Natural killer cell (primary cell): ENCODE measurements around the gene EGFL6. TPM values are rescaled to one million over a fixed set of nuclear protein-coding genes. Genes with fewer than 3 reads are reported as not detected.

Experiments
- ATAC-seq, 3 donors: fragments of 150-1000 bp in 2 of 3; fragments of 200-7000 bp in 1 of 3; cut with Tn5 transposase; 1 replicate in 1 of 3; 2 replicates in 2 of 3; pipeline ENCODE4 v1.10.0; 2021; ENCODE audit warnings: mild to moderate bottlenecking in 2 of 3, moderate library complexity in 2 of 3
- DNase-seq, 2 donors: peaks; one replicate each; pipeline versions ENCODE4 v3.0.0 to v3.0.0-alpha.2; 2013 to 2021; ENCODE audit warnings: mixed read lengths in 1 of 2
- H3K27ac ChIP-seq: one replicate; pipeline ENCODE4 v1.5.1; 2013; ENCODE audit warnings: mild to moderate bottlenecking, low read length
- H3K27me3 ChIP-seq: one replicate; pipeline ENCODE4 v1.6.1; 2013; ENCODE audit warnings: low read length; ENCODE audit not compliant: control insufficient read depth, insufficient read depth
- H3K36me3 ChIP-seq: one replicate; pipeline ENCODE4 v1.6.1; 2013; ENCODE audit warnings: low read length; ENCODE audit not compliant: control insufficient read depth, insufficient read depth
- H3K4me1 ChIP-seq: one replicate; pipeline ENCODE4 v1.6.1; 2013; ENCODE audit warnings: low read length; ENCODE audit not compliant: control insufficient read depth, insufficient read depth
- H3K4me3 ChIP-seq: one replicate; pipeline ENCODE4 v1.5.1; 2013; ENCODE audit warnings: low read length
- H3K9me3 ChIP-seq: one replicate; pipeline ENCODE4 v1.6.1; 2013; ENCODE audit warnings: low read length; ENCODE audit not compliant: control insufficient read depth, insufficient read depth
- H3K27ac Mint-ChIP-seq, 2 donors: one replicate each; pipeline ENCODE4 v1.8.0; 2022; ENCODE audit warnings: mild to moderate bottlenecking in 2 of 2, mixed read lengths in 2 of 2, moderate library complexity in 1 of 2
- H3K27me3 Mint-ChIP-seq, 2 donors: one replicate each; pipeline ENCODE4 v1.8.0; 2022; ENCODE audit warnings: low read depth in 2 of 2, mixed read lengths in 2 of 2
- H3K36me3 Mint-ChIP-seq: one replicate; pipeline ENCODE4 v1.8.0; 2022; ENCODE audit warnings: mixed read lengths
- H3K4me1 Mint-ChIP-seq, 2 donors: one replicate each; pipeline ENCODE4 v1.8.0; 2022; ENCODE audit warnings: mixed read lengths in 2 of 2
- H3K4me3 Mint-ChIP-seq: one replicate; pipeline ENCODE4 v1.8.0; 2022; ENCODE audit warnings: mild to moderate bottlenecking, moderate library complexity, mixed read lengths
- H3K9me3 Mint-ChIP-seq, 2 donors: one replicate each; pipeline ENCODE4 v1.8.0; 2022; ENCODE audit warnings: mixed read lengths in 2 of 2
- CTCF ChIP-seq: fragments of 200-600 bp; IDR thresholded peaks from one replicate; pipeline ENCODE4 v1.8.0; 2022; ENCODE audit warnings: antibody characterized with exemption
- WGBS: methylation state at CpG from one replicate; pipeline ENCODE4 v1.1.7; 2013; ENCODE audit warnings: missing lambda C conversion rate; ENCODE audit not compliant: insufficient coverage; 5-methylcytosine and 5-hydroxymethylcytosine counted together
- intact Hi-C: fragments of 100-400 bp; cut with micrococcal nuclease; formaldehyde crosslinking; loops from one replicate; pipeline ENCODE4 v1.14.2; 2022
- total RNA-seq, 4 donors: library from RNA; stranded (reverse); fragments of 120-200 nt in 1 of 4; gene quantifications; one replicate each; pipeline versions ENCODE4 v1.2.3 to v1.2.4, GENCODE V29; 2013 to 2022

The EGFL6 gene
- total RNA-seq, 3 donors from 2014 or later (not counting 1 experiment from before 2014, with no cell fraction given), result not detected

DNA sequence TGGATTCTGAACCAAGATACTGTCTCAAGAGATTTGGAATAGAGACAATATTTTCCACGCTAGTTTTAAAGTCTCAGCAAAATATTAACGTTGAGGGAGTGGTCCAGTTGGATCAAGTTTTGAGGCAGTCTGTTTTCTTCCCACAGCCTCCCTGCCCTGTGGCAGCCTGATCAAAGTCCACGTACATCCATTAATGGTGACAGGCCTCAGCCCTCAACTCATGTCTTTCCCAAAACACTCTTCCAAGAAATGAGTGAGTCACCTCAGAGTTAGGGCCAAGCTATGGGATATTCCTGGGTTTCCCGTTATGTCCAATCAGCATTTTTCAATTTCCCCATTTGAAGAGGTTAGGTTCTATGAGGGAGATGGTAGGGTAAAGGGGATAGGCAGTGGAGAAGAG, 28.5 kb downstream of the EGFL6 start:
- H3K27me3 Mint-ChIP-seq, result peaks cover 9 to 14% of the 10 kb centered on the region in 2 donors
- Histone ChIP-seq H3K4me1 (no peaks in the 10 kb centered on the region), H3K9me3 (no peaks in the 10 kb centered on the region), H3K36me3 (no peaks in the 10 kb centered on the region), H3K27me3 (no peaks in the 10 kb centered on the region), H3K4me3 (no peak overlapping the region), H3K27ac (no peak overlapping the region)
- intact Hi-C loops, result no loop called here
- H3K4me1 Mint-ChIP-seq, result no peaks in the 10 kb centered on the region
- no peak overlapping the region for H3K27ac Mint-ChIP-seq
- H3K4me3 Mint-ChIP-seq, result no peak overlapping the region
- no peaks in the 10 kb centered on the region for H3K9me3 Mint-ChIP-seq
- WGBS, result 87% methylated on average over 2 of the region's 4 CpGs
- H3K36me3 Mint-ChIP-seq, result no peaks in the 10 kb centered on the region
- no peak for ATAC-seq
- no peak for TF ChIP-seq CTCF
- DNase-seq, result no peak

DNA sequence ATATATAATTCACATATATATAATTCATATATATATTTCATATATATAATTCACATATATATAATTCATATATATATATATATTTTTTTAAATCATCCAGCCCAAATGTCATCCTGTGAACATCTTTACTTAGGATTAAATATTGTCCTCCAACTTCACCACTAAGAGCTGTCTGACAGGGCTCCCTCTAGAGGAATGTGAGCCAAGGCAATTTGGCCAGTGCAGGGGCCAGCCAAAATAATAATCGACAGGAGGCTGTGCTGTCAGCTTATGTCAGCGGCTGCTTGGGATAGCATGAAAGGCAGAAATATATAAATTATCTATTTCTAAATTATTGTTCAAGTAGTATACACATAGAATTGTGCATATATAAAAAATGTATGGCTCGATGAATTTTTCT, 29.5 kb downstream of the EGFL6 start:
- no peaks in the 10 kb centered on the region for H3K36me3 Mint-ChIP-seq
- H3K27ac Mint-ChIP-seq, result no peak overlapping the region
- no peak for ATAC-seq
- H3K4me3 ChIP-seq, result no peak overlapping the region
- H3K4me1 Mint-ChIP-seq, result no peaks in the 10 kb centered on the region
- no peaks in the 10 kb centered on the region for H3K27me3 ChIP-seq
- no peaks in the 10 kb centered on the region for H3K9me3 Mint-ChIP-seq
- peaks cover 0 to 8% of the 10 kb centered on the region in 2 donors for H3K27me3 Mint-ChIP-seq
- H3K4me3 Mint-ChIP-seq, result no peak overlapping the region
- no peak overlapping the region for H3K27ac ChIP-seq
- no peak for DNase-seq
- WGBS, result no CpG with 5 or more reads among the region's 3 CpGs
- no peaks in the 10 kb centered on the region for H3K36me3 ChIP-seq
- H3K4me1 ChIP-seq, result no peaks in the 10 kb centered on the region
- no peak for TF ChIP-seq CTCF
- intact Hi-C loops, result no loop called here
- no peaks in the 10 kb centered on the region for H3K9me3 ChIP-seq

DNA sequence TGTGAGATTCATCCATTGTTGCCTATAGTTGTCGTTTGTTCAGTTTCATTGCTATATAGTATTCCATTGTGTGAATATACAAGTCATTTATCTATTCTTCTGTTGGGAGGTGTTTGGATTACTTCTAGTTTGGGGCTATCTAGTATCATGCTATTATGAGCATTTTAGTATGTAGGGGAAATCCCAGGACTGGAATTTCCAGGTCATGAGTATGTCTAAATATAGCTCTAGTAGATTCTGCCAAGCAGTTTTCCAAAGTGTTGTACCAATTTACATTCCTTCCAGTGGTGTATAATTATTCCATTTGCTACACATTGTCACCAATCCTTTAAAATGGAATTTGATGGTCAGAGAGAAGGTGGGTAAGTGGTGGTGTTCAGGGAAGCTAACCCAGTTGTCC, 30.1 kb downstream of the EGFL6 start:
- no peak overlapping the region for H3K4me3 ChIP-seq
- no peaks in the 10 kb centered on the region for H3K4me1 ChIP-seq
- Mint-ChIP-seq H3K4me3 (no peak overlapping the region), H3K27ac (no peak overlapping the region), H3K27me3 (peaks cover 0 to 3% of the 10 kb centered on the region in 2 donors), H3K9me3 (no peaks in the 10 kb centered on the region), H3K4me1 (no peaks in the 10 kb centered on the region), H3K36me3 (no peaks in the 10 kb centered on the region)
- no peak for TF ChIP-seq CTCF
- no CpG with 5 or more reads among the region's 1 CpG for WGBS
- no peak for ATAC-seq
- no peak for DNase-seq
- intact Hi-C loops, result no loop called here
- H3K27ac ChIP-seq, result no peak overlapping the region
- H3K36me3 ChIP-seq, result no peaks in the 10 kb centered on the region
- H3K27me3 ChIP-seq, result no peaks in the 10 kb centered on the region
- no peaks in the 10 kb centered on the region for H3K9me3 ChIP-seq

DNA sequence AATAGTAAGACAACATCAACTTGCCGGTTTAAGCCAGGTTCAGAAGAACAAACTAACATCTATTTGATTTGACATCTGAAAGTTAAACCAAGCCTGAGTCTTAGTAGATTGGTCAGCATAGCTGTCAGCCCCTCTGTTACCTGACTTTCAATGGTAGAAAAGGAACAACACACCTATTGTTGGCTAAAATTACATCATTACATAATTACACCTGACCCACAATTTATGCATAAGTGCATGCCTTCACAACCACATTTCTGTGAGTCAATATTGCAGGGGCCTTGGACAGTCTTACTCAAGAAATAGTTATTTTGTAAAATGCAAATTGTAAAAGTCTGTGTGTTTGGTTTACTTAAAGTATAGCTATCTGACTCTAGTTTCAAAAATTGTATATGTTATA, 36.2 kb downstream of the EGFL6 start:
- 73% methylated on average over 1 of the region's 1 CpG for WGBS
- Histone ChIP-seq H3K36me3 (no peaks in the 10 kb centered on the region), H3K9me3 (no peaks in the 10 kb centered on the region), H3K27ac (no peak overlapping the region), H3K4me1 (no peaks in the 10 kb centered on the region), H3K4me3 (no peak overlapping the region), H3K27me3 (no peaks in the 10 kb centered on the region)
- no peak for ATAC-seq
- no peak overlapping the region for H3K27ac Mint-ChIP-seq
- DNase-seq, result no peak
- peaks cover 5 to 26% of the 10 kb centered on the region in 2 donors for H3K27me3 Mint-ChIP-seq
- H3K36me3 Mint-ChIP-seq, result no peaks in the 10 kb centered on the region
- intact Hi-C loops, result no loop called here
- no peak for TF ChIP-seq CTCF
- no peak overlapping the region for H3K4me3 Mint-ChIP-seq
- H3K9me3 Mint-ChIP-seq, result no peaks in the 10 kb centered on the region
- H3K4me1 Mint-ChIP-seq, result no peaks in the 10 kb centered on the region
